Skeletal muscle satellite cell (primary cell): ENCODE data around the gene KLK15. TPM values are rescaled to one million over a fixed set of nuclear protein-coding genes. Genes with fewer than 3 reads are reported as not detected.

Experiments
- H3K27me3 ChIP-seq: 2 replicates; pipeline ENCODE4 v1.7.0; 2013; ENCODE audit warnings: low read length; ENCODE audit not compliant: control insufficient read depth, insufficient read depth
- H3K36me3 ChIP-seq: 2 replicates; pipeline ENCODE4 v1.7.0; 2013; ENCODE audit warnings: mild to moderate bottlenecking, control low read depth, low read length; ENCODE audit not compliant: insufficient read depth
- H3K4me1 ChIP-seq: 2 replicates; pipeline ENCODE4 v1.7.0; 2013; ENCODE audit warnings: low read length; ENCODE audit not compliant: control insufficient read depth, insufficient read depth
- H3K4me2 ChIP-seq: 2 replicates; pipeline ENCODE4 v1.7.0; 2013; ENCODE audit warnings: mild to moderate bottlenecking, low read length
- H3K4me3 ChIP-seq: 2 replicates; pipeline ENCODE4 v1.7.0; 2013; ENCODE audit warnings: low read length
- H3K9ac ChIP-seq: 2 replicates; pipeline ENCODE4 v1.7.0; 2013; ENCODE audit warnings: mild to moderate bottlenecking, low read depth, low read length, moderate library complexity
- H3K9me3 ChIP-seq: replicated peaks from 2 replicates; pipeline ENCODE4 v1.7.0; 2013; ENCODE audit warnings: mild to moderate bottlenecking, control low read depth, low read length
- total RNA-seq: library from RNA; depleted of rRNA; stranded (reverse); fragments of >200 nt; gene quantifications from 2 replicates; pipeline ENCODE4 v1.2.3, GENCODE V29; 2012; rRNA removed

The KLK15 gene, protein sequence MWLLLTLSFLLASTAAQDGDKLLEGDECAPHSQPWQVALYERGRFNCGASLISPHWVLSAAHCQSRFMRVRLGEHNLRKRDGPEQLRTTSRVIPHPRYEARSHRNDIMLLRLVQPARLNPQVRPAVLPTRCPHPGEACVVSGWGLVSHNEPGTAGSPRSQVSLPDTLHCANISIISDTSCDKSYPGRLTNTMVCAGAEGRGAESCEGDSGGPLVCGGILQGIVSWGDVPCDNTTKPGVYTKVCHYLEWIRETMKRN
- not detected in 2 replicates for total RNA-seq

GRCh38 chr19:50833117-50833801, at the start of gene KLK15:
Gene KLK15 (minus strand): TSS chr19:50833574. CDS start chr19:50831492, 2,082 bp downstream.
- no peak within 1 kb of the TSS for H3K9ac ChIP-seq
- H3K9me3 ChIP-seq, result no peaks in the 10 kb centered on the region
- no peak within 1 kb of the TSS for H3K4me3 ChIP-seq
- H3K36me3 ChIP-seq, result no peaks in the 10 kb centered on the region
- H3K4me2 ChIP-seq, result no peak within 1 kb of the TSS
- H3K27me3 ChIP-seq, result no peaks in the 10 kb centered on the region
- H3K4me1 ChIP-seq, result no peaks in the 10 kb centered on the region

DNA sequence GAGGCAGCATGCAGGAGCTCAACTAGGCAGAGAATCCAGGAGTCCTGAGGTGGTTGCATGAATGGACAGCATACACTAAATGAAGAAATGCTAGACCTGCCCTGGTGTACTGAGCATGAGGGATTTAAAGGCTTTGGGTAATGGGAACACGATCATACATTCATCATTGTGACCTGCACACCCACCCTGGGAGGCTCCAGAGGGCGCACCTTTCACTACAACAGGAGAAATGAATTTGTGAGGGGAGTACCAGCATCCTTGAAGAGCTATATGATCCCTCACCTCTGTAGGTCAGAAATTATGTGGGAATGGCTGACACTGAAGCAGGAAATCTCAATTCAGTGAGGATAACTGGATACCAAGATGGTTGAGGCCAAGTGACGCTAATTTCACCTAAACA, 48.8 kb upstream of the KLK15 start:
- H3K4me2 ChIP-seq, result no peak overlapping the region

DNA sequence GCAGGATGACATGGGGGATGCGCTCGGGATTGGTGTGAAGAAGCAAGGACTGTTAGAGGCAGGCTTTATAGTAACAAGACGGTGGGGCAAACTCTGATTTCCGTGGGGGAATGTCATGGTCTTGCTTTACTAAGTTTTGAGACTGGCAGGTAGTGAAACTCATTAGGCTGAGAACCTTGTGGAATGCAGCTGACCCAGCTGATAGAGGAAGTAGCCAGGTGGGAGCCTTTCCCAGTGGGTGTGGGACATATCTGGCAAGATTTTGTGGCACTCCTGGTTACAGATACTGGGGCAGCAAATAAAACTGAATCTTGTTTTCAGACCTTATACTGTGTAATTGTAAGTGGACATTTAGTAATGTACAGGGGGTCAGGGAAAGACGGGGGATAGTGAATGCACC, 46.9 kb upstream of the KLK15 start:
- H3K9ac ChIP-seq, result no peak overlapping the region
- H3K36me3 ChIP-seq, result no peaks in the 10 kb centered on the region
- no peaks in the 10 kb centered on the region for H3K9me3 ChIP-seq
- no peak overlapping the region for H3K4me2 ChIP-seq
- H3K27me3 ChIP-seq, result no peaks in the 10 kb centered on the region
- no peak overlapping the region for H3K4me3 ChIP-seq
- no peaks in the 10 kb centered on the region for H3K4me1 ChIP-seq

More for the DNA sequence above, 48.8 kb upstream of the KLK15 start:
- Histone ChIP-seq H3K27me3 (no peaks in the 10 kb centered on the region), H3K4me1 (no peaks in the 10 kb centered on the region), H3K9me3 (no peaks in the 10 kb centered on the region), H3K4me3 (no peak overlapping the region), H3K36me3 (no peaks in the 10 kb centered on the region), H3K9ac (no peak overlapping the region)

- Histone ChIP-seq H3K36me3 (no peaks in the 10 kb centered on the region), H3K9ac (no peak overlapping the region), H3K27me3 (no peaks in the 10 kb centered on the region), H3K4me2 (no peak overlapping the region), H3K9me3 (no peaks in the 10 kb centered on the region), H3K4me1 (no peaks in the 10 kb centered on the region), H3K4me3 (no peak overlapping the region)
These were observed 45.5 kb upstream of the KLK15 start for GRCh38 chr19:50878851-50879250.

DNA sequence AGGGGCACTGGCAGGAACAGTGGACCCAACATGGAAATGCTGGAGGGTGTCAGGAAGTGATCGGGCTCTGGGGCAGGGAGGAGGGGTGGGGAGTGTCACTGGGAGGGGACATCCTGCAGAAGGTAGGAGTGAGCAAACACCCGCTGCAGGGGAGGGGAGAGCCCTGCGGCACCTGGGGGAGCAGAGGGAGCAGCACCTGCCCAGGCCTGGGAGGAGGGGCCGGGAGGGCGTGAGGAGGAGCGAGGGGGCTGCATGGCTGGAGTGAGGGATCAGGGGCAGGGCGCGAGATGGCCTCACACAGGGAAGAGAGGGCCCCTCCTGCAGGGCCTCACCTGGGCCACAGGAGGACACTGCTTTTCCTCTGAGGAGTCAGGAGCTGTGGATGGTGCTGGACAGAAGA, 44.0 kb upstream of the KLK15 start:
- Histone ChIP-seq H3K4me2 (no peak overlapping the region), H3K27me3 (no peaks in the 10 kb centered on the region), H3K9ac (no peak overlapping the region), H3K9me3 (no peaks in the 10 kb centered on the region), H3K4me1 (no peaks in the 10 kb centered on the region), H3K36me3 (no peaks in the 10 kb centered on the region), H3K4me3 (no peak overlapping the region)

DNA sequence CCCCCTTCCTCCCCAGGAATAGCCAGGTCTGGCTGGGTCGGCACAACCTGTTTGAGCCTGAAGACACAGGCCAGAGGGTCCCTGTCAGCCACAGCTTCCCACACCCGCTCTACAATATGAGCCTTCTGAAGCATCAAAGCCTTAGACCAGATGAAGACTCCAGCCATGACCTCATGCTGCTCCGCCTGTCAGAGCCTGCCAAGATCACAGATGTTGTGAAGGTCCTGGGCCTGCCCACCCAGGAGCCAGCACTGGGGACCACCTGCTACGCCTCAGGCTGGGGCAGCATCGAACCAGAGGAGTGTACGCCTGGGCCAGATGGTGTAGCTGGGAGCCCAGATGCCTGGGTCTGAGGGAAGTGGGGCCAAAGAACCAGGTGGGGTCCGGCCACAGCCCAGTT, 43.1 kb upstream of the KLK15 start:
- no peak overlapping the region for H3K9ac ChIP-seq
- H3K4me2 ChIP-seq, result no peak overlapping the region
- no peaks in the 10 kb centered on the region for H3K36me3 ChIP-seq
- no peak overlapping the region for H3K4me3 ChIP-seq
- no peaks in the 10 kb centered on the region for H3K4me1 ChIP-seq
- H3K27me3 ChIP-seq, result no peaks in the 10 kb centered on the region
- H3K9me3 ChIP-seq, result no peaks in the 10 kb centered on the region

DNA sequence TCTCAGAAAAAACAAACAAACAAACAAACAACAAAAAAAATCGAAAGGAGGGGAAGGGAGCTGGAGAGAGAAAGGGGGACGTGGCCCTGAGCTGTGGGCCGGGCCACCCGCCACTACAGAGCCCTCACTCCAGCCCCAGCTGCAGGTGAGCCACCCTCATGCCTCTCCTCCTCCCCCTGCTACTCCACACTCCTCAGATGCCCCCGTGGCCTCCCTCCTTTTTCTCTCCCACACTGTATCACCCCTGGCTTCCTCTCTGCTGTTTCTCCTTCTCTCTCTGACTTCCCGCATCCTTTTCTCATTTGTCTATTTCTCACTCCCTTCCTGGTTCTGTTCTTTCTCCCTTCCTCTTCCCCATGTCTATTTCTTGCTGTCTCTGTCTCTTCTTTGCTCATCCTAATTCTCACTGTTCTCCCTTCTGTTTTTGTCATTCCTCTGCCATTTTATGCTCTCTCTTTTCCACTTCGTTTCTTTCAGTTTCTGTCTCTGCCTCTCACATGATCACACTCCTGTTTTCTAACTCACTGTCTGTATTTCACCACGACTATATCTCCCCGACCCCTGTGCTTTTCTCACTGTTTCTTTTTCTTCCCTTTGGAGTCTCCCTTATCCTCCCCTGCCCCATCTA, 42.5 kb upstream of the KLK15 start:
- no peaks in the 10 kb centered on the region for H3K9me3 ChIP-seq
- H3K4me3 ChIP-seq, result no peak overlapping the region
- no peak overlapping the region for H3K9ac ChIP-seq
- no peak overlapping the region for H3K4me2 ChIP-seq
- H3K4me1 ChIP-seq, result no peaks in the 10 kb centered on the region
- H3K27me3 ChIP-seq, result no peaks in the 10 kb centered on the region
- no peaks in the 10 kb centered on the region for H3K36me3 ChIP-seq

DNA sequence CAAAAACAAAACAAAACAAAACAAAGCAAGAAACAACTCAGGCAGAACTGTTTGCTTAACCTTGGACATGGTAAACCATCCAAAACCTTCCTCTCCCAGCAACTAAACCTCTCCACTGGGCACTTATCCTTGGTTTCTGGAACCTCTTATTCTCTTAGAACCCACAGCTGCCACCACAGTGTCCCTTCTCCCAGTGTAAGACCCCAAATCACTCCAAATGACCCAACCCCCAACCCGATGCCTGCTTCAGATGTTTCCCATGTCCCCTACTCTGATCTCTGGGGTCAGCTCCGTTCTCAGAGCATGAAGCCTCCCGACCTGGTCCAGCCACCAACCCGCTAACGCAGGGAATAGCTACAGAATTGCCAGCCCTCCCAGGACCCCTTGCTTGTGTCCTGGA, 40.8 kb upstream of the KLK15 start:
- Histone ChIP-seq H3K4me3 (no peak overlapping the region), H3K27me3 (no peaks in the 10 kb centered on the region), H3K4me1 (no peaks in the 10 kb centered on the region), H3K4me2 (no peak overlapping the region), H3K9me3 (no peaks in the 10 kb centered on the region), H3K36me3 (no peaks in the 10 kb centered on the region), H3K9ac (no peak overlapping the region)

DNA sequence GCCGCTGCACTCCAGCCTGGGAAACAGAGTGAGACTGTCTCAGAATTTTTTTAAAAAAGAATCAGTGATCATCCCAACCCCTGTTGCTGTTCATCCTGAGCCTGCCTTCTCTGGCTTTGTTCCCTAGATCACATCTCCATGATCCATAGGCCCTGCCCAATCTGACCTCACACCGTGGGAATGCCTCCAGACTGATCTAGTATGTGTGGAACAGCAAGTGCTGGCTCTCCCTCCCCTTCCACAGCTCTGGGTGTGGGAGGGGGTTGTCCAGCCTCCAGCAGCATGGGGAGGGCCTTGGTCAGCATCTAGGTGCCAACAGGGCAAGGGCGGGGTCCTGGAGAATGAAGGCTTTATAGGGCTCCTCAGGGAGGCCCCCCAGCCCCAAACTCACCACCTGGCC, 39.7 kb upstream of the KLK15 start, which contains the start of gene KLK2:
Gene KLK2 (plus strand): TSS at position 384 of the 400 bp plus-strand sequence. CDS start 35 bp downstream, outside the sequence.
- Histone ChIP-seq H3K4me1 (no peaks in the 10 kb centered on the region), H3K36me3 (no peaks in the 10 kb centered on the region), H3K4me2 (no peak within 1 kb of the TSS), H3K9ac (no peak within 1 kb of the TSS), H3K27me3 (no peaks in the 10 kb centered on the region), H3K4me3 (no peak within 1 kb of the TSS), H3K9me3 (no peaks in the 10 kb centered on the region)

GRCh38 chr19:50870417-50871089, 37.2 kb upstream of the KLK15 start:
- H3K4me2 ChIP-seq, result no peak overlapping the region
- H3K4me3 ChIP-seq, result no peak overlapping the region
- H3K36me3 ChIP-seq, result no peaks in the 10 kb centered on the region
- H3K4me1 ChIP-seq, result no peaks in the 10 kb centered on the region
- no peaks in the 10 kb centered on the region for H3K9me3 ChIP-seq
- no peak overlapping the region for H3K9ac ChIP-seq
- no peaks in the 10 kb centered on the region for H3K27me3 ChIP-seq

DNA sequence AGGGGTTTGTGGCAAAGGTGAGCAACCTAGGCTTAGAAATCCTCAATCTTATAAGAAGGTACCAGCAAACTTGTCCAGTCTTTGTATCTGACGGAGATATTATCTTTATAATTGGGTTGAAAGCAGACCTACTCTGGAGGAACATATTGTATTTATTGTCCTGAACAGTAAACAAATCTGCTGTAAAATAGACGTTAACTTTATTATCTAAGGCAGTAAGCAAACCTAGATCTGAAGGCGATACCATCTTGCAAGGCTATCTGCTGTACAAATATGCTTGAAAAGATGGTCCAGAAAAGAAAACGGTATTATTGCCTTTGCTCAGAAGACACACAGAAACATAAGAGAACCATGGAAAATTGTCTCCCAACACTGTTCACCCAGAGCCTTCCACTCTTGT, 36.1 kb upstream of the KLK15 start:
- Histone ChIP-seq H3K27me3 (no peaks in the 10 kb centered on the region), H3K9me3 (no peaks in the 10 kb centered on the region), H3K4me1 (no peaks in the 10 kb centered on the region), H3K36me3 (no peaks in the 10 kb centered on the region), H3K9ac (no peak overlapping the region), H3K4me3 (no peak overlapping the region), H3K4me2 (no peak overlapping the region)
